ENCODE measurements around the gene PPP2R5C.

PPP2R5C gene

DNA sequence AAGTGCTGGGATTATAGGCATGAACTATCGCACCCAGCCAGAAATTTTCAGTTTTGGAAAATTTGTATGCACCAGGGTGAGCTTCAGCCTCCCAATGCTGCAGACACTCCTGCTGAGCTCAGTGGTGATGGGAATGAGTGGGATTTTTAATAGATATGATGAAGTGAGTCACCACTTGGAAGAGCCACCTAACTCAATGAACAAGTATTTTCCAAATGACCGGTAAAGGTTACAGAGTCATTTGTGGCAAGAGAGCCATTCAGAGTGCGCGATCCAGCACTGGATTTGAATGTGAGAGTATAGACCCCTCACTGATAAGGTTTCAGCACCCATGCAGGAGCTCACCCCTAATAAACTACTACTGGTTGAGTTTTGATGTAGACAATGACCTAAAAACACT lies 100.7 kb downstream of the PPP2R5C start:
- Mint-ChIP-seq H3K4me1 (peaks cover 50% of the 10 kb centered on the region), H3K4me3 (no peak overlapping the region), H3K36me3 (ENCODE audit: insufficient read depth) (peaks cover 64% of the 10 kb centered on the region), H3K9me3 (no peaks in the 10 kb centered on the region), H3K27ac (ENCODE audit: low read depth) (no peak overlapping the region), H3K27me3 (no peaks in the 10 kb centered on the region)
- DNase-seq (ENCODE audit: low spot score in 2 of 2) (no peak), ATAC-seq (replicated peaks; ENCODE audit: extremely low read depth, poor library complexity, severe bottlenecking) (no peak)

DNA sequence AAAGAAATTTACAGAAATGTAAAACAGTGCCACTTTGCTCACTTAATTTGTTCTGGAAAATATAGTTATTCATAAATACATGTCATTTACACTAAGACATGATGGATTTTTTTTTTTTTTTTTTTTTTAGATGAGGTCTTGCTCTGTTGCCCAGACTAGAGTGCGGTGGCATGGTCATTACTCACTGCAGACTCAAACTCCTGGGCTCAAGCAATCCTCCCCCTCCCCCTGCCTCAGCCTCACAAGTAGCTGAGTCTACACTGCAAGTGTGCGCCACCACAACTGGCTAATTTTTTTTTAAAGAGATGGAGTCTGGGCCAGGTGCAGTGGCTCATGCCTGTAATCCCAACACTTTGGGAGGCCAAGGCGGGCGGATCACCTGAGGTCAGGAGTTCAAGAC lies 101.2 kb downstream of the PPP2R5C start:
- H3K4me3 Mint-ChIP-seq: no peak overlapping the region
- H3K9me3 Mint-ChIP-seq: no peaks in the 10 kb centered on the region
- peaks cover 60% of the 10 kb centered on the region for H3K36me3 Mint-ChIP-seq (ENCODE audit: insufficient read depth)
- DNase-seq (ENCODE audit: low spot score in 2 of 2) (no peak), ATAC-seq (replicated peaks; ENCODE audit: extremely low read depth, poor library complexity, severe bottlenecking) (no peak)
- peaks cover 46% of the 10 kb centered on the region for H3K4me1 Mint-ChIP-seq
- no peak overlapping the region for H3K27ac Mint-ChIP-seq (ENCODE audit: low read depth)
- no peaks in the 10 kb centered on the region for H3K27me3 Mint-ChIP-seq

DNA sequence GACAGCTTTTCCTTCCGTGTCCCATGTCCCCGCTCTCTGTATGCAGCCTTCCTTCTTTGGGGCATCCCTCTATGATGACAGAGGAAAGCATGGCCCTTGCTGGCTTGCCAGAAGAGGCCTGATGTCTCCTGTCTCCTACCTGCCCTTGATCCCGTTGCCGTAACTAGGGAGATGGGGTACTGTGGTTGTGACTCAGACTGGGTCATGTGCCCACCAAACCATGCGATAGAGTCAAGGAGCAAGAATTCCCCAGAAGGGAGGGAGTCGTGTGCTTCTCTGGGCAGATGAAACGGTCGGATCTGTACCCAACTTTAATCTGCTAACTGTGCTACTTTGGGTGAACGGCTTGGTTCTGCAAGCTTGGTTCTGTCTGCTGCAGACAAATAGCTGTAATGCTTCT lies 103.8 kb downstream of the PPP2R5C start:
- ATAC-seq (replicated peaks; ENCODE audit: extremely low read depth, poor library complexity, severe bottlenecking) (no peak), DNase-seq (ENCODE audit: low spot score in 2 of 2) (no peak)
- peak overlapping the region; percentile 72 for H3K27ac Mint-ChIP-seq (ENCODE audit: low read depth)
- peaks cover 55% of the 10 kb centered on the region for H3K4me1 Mint-ChIP-seq
- no peaks in the 10 kb centered on the region for H3K27me3 Mint-ChIP-seq
- H3K4me3 Mint-ChIP-seq: no peak overlapping the region
- no peaks in the 10 kb centered on the region for H3K9me3 Mint-ChIP-seq
- peaks cover 49% of the 10 kb centered on the region for H3K36me3 Mint-ChIP-seq (ENCODE audit: insufficient read depth)

DNA sequence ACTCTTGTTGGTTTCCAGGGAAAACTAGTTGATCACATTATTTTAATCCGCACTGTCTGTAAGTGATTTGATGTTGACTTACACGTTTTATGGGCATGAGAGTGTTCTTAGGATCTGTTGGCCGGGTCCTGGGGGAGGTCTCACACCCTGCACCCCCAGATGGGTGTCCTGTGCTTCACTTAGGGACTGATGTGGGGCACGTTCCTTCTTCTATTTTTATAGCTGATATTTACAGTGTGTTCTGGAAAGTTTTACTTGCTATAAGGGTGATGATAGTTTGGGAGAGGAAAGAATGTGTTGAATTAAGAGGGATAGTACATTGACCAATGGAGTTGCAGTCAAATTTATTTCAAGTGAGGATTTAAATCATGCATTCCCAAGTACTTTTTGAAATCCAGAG lies 106.3 kb downstream of the PPP2R5C start:
- no peaks in the 10 kb centered on the region for H3K27me3 Mint-ChIP-seq
- DNase-seq (ENCODE audit: low spot score in 2 of 2): no peak
- peak overlapping the region; percentile 77 for H3K27ac Mint-ChIP-seq (ENCODE audit: low read depth)
- no peak for ATAC-seq (replicated peaks; ENCODE audit: extremely low read depth, poor library complexity, severe bottlenecking)
- no peaks in the 10 kb centered on the region for H3K9me3 Mint-ChIP-seq
- peaks cover 75% of the 10 kb centered on the region for H3K4me1 Mint-ChIP-seq
- H3K36me3 Mint-ChIP-seq (ENCODE audit: insufficient read depth): peaks cover 42% of the 10 kb centered on the region
- H3K4me3 Mint-ChIP-seq: no peak overlapping the region

DNA sequence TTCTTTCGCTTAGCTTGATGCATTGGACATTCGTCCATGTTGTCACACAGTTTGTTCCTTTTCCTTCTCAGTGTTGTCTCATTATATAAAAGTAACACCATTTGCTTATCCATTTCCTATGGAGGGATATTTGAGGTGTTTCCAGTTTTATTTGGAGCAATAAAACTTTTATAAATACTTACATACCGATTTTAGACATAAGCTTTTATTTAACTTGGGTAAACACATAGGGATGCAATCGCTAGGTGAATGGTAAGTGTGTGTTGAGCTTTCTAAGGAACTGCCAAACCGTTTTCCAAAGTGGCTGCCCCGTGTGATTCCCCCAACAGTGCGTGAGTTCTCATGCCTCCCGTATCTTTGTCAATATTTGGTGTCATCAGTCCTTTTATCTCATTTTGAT lies 107.7 kb downstream of the PPP2R5C start:
- Mint-ChIP-seq H3K9me3 (no peaks in the 10 kb centered on the region), H3K4me1 (peaks cover 80% of the 10 kb centered on the region), H3K36me3 (ENCODE audit: insufficient read depth) (peaks cover 32% of the 10 kb centered on the region), H3K27ac (ENCODE audit: low read depth) (peak overlapping the region; percentile 38), H3K4me3 (no peak overlapping the region), H3K27me3 (no peaks in the 10 kb centered on the region)
- DNase-seq (ENCODE audit: low spot score in 2 of 2) (no peak), ATAC-seq (replicated peaks; ENCODE audit: extremely low read depth, poor library complexity, severe bottlenecking) (no peak)

DNA sequence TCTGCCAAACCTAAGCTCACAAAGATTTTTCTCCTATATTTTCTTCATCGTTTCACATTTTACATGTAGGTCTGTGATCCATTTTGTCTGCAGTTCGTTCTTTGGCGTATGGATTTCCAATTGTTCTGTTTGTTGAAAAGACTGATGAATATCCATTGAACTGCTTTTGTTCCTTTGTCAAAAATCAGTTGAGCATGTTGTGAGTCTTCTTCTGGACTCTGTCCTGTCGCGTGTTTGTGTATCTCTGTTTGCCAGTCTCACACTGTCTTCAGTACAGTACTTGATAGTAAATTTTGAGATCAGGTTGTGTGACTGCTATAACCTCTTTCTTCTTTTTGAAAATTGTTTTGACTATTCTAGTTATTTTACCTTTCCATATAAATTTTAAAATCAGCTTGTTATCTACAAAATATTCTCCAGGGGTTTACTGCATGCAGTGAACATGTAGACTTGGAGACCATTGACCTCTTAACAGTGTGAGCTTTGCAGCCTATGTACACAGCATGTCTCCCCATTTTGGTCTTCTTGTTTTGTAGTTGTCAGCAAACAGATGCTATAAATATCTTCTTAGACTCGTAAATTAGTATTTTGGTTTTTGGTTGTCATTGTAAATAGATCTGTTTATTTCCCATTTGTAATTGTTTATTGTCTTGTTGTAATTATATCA lies 108.9 kb downstream of the PPP2R5C start:
- H3K4me3 Mint-ChIP-seq: peak overlapping the region; percentile 13
- H3K36me3 Mint-ChIP-seq (ENCODE audit: insufficient read depth): peaks cover 22% of the 10 kb centered on the region
- H3K27me3 Mint-ChIP-seq: no peaks in the 10 kb centered on the region
- DNase-seq (ENCODE audit: low spot score in 2 of 2) (no peak), ATAC-seq (replicated peaks; ENCODE audit: extremely low read depth, poor library complexity, severe bottlenecking) (no peak)
- no peaks in the 10 kb centered on the region for H3K9me3 Mint-ChIP-seq
- H3K27ac Mint-ChIP-seq (ENCODE audit: low read depth): peak overlapping the region; percentile 38
- peaks cover 76% of the 10 kb centered on the region for H3K4me1 Mint-ChIP-seq

DNA sequence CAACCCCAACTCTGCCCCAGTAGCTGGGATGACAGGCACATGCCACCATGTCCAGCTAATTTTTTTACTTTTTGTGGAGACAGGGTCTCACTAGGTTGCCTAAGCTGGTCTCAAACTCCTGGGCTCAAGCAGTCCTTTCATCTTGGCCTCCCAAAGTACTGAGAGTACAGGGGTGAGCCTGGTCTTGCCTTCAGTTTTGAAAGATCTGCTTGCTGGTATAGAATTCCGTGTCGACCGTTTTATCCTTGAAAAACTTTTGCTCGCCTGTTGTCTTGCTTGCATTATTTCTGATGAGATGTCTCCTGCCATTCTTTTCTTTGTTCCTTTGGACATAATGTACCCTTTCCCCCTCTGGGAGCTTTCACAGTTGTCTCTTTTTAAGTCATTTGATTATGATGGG lies 110.8 kb downstream of the PPP2R5C start:
- Mint-ChIP-seq H3K4me3 (peak overlapping the region; percentile 14), H3K9me3 (no peaks in the 10 kb centered on the region), H3K27ac (ENCODE audit: low read depth) (peak overlapping the region; percentile 38), H3K4me1 (peaks cover 94% of the 10 kb centered on the region), H3K36me3 (ENCODE audit: insufficient read depth) (peaks cover 22% of the 10 kb centered on the region), H3K27me3 (no peaks in the 10 kb centered on the region)
- ATAC-seq (replicated peaks; ENCODE audit: extremely low read depth, poor library complexity, severe bottlenecking) (no peak), DNase-seq (ENCODE audit: low spot score in 2 of 2) (no peak)

DNA sequence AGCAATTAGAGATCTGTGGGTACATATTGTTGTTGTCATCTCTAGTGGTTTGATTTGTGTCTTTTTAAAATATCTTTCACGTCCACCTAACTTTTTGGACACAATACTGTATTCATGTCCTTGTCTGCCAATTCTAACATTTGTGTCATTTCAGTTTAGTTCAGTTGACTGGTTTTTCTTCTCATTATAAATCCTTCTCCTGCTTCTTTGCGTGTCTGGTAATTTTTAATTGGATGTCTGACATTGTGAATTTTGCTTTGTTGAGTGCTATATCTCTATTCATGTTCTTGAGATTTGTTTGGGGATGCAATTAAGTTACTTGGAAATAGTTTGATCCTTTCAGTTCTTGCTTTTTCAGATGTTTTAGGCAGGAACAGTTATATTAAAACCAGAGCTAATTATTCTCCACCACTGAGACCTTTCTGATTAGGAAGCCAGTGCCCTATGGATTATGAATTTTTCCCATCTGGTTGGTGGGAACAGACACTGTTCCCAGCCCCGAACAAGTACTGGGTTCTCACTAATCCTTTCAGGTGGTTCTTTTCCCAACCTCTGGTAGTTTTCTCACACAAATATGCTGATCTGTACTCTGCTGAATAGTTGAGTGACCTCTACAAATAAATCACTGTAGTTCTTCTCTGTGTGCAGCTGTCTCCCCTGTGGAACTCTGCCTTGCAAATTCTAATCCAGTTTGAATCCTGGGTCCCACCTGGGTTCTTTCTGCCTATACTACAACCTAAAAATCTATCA lies 111.7 kb downstream of the PPP2R5C start:
- H3K27me3 Mint-ChIP-seq: no peaks in the 10 kb centered on the region
- ATAC-seq (replicated peaks; ENCODE audit: extremely low read depth, poor library complexity, severe bottlenecking): no peak
- H3K27ac Mint-ChIP-seq (ENCODE audit: low read depth): peak overlapping the region; percentile 38
- peaks cover 21% of the 10 kb centered on the region for H3K36me3 Mint-ChIP-seq (ENCODE audit: insufficient read depth)
- no peak for DNase-seq (ENCODE audit: low spot score in 2 of 2)
- H3K9me3 Mint-ChIP-seq: no peaks in the 10 kb centered on the region
- H3K4me1 Mint-ChIP-seq: peaks cover 96% of the 10 kb centered on the region
- H3K4me3 Mint-ChIP-seq: peak overlapping the region; percentile 14

DNA sequence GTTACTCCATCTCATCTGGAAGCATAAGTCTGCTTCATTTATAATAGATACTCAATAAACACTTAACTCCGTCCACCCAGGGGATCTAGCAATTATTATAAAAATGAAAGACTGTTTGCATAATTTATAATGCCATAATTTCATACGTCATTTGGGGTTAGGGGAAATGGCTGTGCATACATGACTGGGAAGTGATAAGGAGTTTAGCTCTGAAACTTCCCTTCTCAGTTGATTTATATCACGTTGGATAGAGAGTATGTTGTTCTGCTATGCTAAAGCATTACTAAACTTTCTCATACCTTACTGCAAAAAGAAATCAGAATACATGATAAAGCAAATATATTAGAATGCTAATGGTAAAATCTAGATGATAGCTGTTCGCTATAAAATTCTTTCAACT lies 112.5 kb downstream of the PPP2R5C start:
- ATAC-seq (replicated peaks; ENCODE audit: extremely low read depth, poor library complexity, severe bottlenecking) (no peak), DNase-seq (ENCODE audit: low spot score in 2 of 2) (no peak)
- H3K27ac Mint-ChIP-seq (ENCODE audit: low read depth): peak overlapping the region; percentile 38
- no peaks in the 10 kb centered on the region for H3K9me3 Mint-ChIP-seq
- H3K4me1 Mint-ChIP-seq: peaks cover 96% of the 10 kb centered on the region
- no peak overlapping the region for H3K4me3 Mint-ChIP-seq
- H3K27me3 Mint-ChIP-seq: no peaks in the 10 kb centered on the region
- H3K36me3 Mint-ChIP-seq (ENCODE audit: insufficient read depth): peaks cover 23% of the 10 kb centered on the region

DNA sequence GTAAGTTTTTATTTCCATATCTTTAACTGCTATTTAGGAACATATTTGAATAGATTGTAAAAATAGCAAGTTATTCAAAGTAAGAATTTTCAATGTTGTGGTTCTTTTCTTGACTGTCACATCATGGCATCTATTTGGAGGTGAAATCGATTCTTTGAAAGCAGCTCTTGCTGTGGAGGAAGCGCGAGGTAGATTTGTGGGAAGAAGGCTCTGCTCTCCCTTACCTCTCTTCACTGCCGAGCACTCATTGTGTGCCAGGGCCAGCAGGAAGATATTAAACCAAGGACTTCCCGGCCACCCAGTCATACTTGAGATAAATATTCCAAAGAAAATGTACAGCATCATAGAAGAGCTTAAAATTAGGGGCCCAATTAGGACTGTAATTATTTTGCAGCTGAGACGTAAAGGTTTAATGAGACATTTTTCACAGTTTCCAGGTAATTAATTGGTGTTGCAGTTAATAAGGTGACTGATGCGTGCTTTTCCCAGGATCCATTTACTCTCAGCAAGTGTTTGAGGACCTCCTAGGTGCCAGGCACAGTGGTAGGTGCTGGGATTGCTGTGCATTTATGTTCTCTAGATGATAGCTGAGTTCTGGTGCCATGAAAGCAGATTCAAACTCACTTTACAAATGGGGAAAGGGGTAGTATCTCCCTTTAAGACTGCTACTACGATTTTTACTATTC lies 113.7 kb downstream of the PPP2R5C start:
- Mint-ChIP-seq H3K27me3 (no peaks in the 10 kb centered on the region), H3K27ac (ENCODE audit: low read depth) (peak overlapping the region; percentile 88), H3K36me3 (ENCODE audit: insufficient read depth) (peaks cover 20% of the 10 kb centered on the region), H3K4me3 (peak overlapping the region; percentile 69), H3K9me3 (no peaks in the 10 kb centered on the region), H3K4me1 (peaks cover 96% of the 10 kb centered on the region)
- DNase-seq (ENCODE audit: low spot score in 2 of 2): no peak
- ATAC-seq (replicated peaks; ENCODE audit: extremely low read depth, poor library complexity, severe bottlenecking): no peak

DNA sequence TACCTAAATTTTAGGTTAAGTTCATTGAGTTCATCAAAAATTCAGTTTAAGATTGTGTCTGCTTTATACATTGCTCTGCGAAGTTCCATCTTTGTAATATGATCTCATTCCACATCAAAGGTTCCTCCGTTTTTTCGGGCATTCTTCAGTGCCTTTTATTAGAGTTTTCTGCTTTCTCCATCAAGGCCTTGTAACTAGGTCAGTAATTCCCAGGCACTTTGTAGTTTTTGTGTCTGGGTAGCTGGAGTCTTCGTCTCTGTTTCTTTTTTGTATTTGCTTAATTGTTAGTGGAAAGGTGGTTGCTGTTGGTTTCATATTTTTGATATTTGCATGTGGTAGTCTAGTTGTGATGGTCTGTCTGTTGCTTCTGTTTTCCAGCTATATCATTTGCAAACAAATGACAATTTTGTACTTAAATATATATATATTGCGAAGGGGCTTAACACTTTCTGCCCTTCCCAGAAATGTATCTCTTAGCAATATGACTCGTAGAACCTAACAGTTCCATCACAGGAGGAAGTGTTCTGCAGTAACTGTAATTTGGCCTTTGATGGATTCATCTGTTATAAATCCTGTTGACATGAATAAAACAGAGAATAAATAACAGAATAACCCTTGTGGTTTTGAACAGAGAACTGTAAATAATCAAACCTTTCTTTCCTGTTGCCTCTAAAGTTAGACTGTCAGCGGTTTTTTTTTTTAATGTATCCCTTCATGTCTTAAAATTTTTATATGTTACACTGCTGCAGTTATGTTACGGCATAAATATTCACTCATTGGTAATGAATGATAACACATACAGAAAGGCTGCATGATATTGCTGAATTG lies 114.4 kb downstream of the PPP2R5C start:
- DNase-seq (ENCODE audit: low spot score in 2 of 2) (no peak), ATAC-seq (replicated peaks; ENCODE audit: extremely low read depth, poor library complexity, severe bottlenecking) (peak; percentile 45)
- H3K9me3 Mint-ChIP-seq: no peaks in the 10 kb centered on the region
- H3K27me3 Mint-ChIP-seq: no peaks in the 10 kb centered on the region
- H3K27ac Mint-ChIP-seq (ENCODE audit: low read depth): peak overlapping the region; percentile 88
- H3K4me3 Mint-ChIP-seq: peak overlapping the region; percentile 69
- peaks cover 91% of the 10 kb centered on the region for H3K4me1 Mint-ChIP-seq
- peaks cover 18% of the 10 kb centered on the region for H3K36me3 Mint-ChIP-seq (ENCODE audit: insufficient read depth)

DNA sequence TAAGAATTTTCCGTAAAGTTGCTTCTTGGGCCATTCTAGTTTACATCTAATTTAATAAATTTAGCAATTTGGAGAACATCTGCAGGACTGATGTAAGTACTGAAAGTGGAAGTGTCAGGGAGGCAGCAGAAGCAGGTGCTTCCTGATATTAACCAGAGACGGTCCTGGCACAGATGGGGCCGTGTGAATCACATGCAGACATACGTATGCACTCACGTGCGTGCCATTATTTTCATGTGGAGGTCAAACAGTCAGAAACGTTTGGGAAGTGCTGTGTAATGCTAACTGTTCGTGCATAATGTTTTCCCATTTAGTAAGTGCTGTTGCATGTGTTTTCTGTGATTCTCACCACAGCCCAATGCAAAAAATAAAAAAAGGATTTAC lies 115.0 kb downstream of the PPP2R5C start:
- ATAC-seq (replicated peaks; ENCODE audit: extremely low read depth, poor library complexity, severe bottlenecking) (peak; percentile 91), DNase-seq (ENCODE audit: low spot score in 2 of 2) (peak; percentile 44 to 67)
- peak overlapping the region; percentile 69 for H3K4me3 Mint-ChIP-seq
- peaks cover 21% of the 10 kb centered on the region for H3K36me3 Mint-ChIP-seq (ENCODE audit: insufficient read depth)
- H3K9me3 Mint-ChIP-seq: no peaks in the 10 kb centered on the region
- H3K27me3 Mint-ChIP-seq: no peaks in the 10 kb centered on the region
- H3K27ac Mint-ChIP-seq (ENCODE audit: low read depth): peak overlapping the region; percentile 88
- H3K4me1 Mint-ChIP-seq: peaks cover 88% of the 10 kb centered on the region

All from central memory CD8-positive, alpha-beta T cell (primary cell).